MM.1S (cell line): ENCODE measurements around the gene MGA.

Source experiments
- EZH2phosphoT487 ChIP-seq: fragments of 300-600 bp; sonication (generic); IDR thresholded peaks from 2 replicates; pipeline ENCODE4 v1.6.1; 2018; ENCODE audit warnings: antibody characterized with exemption, low read length
- TF ChIP-seq, protein P1 (sequence below): fragments of 300-600 bp; sonication (generic); IDR thresholded peaks from 2 replicates; pipeline ENCODE4 v1.5.1; 2016; ENCODE audit warnings: antibody characterized with exemption, low read length, mixed read lengths

DNA sequence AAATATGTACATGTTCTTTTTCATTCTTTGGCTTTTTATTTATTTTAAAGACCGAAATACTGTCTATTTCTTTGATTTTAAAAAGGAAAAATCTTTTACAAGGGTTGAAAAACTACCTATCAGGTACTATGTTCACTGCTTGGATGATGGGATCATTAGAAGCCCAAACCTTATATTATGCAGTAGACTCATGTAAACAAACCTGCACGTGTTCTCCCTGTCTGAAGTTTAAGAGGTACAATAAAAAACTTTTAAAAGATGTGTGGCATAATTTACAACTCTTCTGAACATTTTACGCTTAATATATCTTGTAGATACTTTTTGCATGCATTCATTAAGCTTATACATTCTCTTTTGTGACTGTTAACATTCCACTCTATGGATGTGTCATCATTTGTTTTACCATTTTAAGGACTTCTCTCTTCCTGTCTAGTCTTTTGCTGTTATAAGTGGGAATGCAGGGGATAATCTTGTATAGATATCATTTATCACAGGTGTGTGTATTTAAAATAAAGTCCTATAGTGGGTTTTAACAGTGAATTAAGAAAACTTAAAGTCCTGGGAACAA lies 6.2 kb downstream of the MGA start:
- TF ChIP-seq EZH2phosphoT487: no peak
- TF ChIP-seq, protein P1, sequence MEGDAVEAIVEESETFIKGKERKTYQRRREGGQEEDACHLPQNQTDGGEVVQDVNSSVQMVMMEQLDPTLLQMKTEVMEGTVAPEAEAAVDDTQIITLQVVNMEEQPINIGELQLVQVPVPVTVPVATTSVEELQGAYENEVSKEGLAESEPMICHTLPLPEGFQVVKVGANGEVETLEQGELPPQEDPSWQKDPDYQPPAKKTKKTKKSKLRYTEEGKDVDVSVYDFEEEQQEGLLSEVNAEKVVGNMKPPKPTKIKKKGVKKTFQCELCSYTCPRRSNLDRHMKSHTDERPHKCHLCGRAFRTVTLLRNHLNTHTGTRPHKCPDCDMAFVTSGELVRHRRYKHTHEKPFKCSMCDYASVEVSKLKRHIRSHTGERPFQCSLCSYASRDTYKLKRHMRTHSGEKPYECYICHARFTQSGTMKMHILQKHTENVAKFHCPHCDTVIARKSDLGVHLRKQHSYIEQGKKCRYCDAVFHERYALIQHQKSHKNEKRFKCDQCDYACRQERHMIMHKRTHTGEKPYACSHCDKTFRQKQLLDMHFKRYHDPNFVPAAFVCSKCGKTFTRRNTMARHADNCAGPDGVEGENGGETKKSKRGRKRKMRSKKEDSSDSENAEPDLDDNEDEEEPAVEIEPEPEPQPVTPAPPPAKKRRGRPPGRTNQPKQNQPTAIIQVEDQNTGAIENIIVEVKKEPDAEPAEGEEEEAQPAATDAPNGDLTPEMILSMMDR: no peak
